GM19099 (cell line): ENCODE measurements around the gene CACHD1.

ENCODE experiments used
- POLR2A ChIP-seq: IDR thresholded peaks from 3 replicates; pipeline ENCODE4 v1.6.1; 2011; ENCODE audit warnings: low read depth; ENCODE audit not compliant: insufficient read length; ENCODE audit errors: extremely low read depth

Gene CACHD1

DNA sequence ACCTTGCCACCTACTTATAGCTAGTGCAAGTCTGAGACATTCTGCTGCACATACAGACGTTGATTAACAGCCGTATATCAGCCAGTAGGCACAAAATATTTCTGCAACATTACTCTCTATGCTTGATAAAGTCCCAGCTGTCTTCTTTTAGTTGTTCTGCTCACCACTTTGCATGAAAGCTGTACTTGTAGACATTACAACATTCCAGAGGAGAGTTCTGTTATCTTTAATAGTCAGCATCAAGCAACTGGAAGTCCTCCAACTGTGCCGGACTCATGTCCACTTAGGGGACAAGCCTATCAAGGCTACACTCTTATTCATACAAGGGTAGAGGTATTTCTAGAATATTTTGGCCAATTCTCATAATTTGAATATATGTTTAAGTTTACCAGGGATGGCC is 50.0 kb downstream of the CACHD1 start:
- TF ChIP-seq POLR2A: no peak

DNA sequence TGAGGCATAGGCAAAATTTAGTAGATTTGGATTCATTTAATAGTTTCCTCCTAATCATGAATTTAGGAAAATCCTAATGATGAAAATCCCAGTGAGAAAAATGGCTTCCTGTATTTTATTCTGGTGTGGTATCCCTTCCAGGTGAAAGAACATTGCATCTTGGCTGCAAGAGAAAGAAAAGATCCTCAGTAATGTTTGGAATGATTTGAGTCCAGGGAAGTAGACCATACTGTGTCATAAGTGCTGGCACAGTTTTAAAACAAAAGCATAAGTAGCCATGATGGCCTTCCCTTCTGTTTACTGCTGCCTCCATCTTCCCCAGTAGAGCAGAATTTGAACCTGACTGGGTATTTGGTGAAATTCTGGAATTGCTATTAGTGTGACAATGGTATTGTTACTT is 52.8 kb downstream of the CACHD1 start:
- no peak for TF ChIP-seq POLR2A

DNA sequence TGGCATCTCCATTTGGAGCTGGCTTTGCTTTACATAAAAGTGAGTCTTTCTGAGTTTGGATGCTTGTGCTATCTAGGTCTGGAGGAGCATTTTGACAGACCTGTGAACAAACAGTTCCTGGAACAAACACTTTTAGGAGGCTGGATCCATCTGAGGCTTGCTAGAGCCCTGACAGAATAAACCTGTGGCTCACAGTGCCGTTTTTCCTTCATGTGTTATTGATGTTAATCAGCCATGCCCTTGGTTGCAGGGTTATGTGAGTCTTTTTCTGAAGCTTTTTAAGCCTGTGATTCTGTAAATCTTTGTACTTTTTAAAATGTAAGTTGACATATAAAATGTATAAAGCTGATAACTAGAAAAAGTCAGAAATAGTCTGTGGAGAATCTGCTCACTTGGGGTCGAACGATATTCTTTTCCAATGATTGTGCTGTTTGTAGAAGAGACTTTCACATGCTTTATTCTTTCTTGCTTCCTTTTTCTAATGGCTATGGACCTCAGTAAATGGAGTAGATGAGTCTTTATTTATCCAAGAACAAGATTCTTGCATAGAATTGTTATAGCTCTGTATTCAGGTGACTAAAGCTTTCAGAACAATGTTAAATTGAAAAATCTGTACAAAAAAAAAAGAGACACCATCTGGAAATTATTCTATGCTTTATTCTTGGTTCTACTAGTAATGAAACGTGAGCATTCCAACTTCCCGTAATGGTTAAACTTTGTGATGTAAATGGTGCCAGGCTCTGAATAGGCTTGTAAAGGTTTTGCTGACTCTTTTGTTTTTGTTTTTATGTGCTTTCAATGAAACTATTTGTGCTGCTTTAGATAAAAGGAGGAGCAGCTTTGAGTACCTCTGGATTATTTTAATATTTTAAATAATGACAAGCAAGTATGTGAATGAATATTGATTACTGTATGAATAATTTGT is 53.7 kb downstream of the CACHD1 start:
- TF ChIP-seq POLR2A: no peak

DNA sequence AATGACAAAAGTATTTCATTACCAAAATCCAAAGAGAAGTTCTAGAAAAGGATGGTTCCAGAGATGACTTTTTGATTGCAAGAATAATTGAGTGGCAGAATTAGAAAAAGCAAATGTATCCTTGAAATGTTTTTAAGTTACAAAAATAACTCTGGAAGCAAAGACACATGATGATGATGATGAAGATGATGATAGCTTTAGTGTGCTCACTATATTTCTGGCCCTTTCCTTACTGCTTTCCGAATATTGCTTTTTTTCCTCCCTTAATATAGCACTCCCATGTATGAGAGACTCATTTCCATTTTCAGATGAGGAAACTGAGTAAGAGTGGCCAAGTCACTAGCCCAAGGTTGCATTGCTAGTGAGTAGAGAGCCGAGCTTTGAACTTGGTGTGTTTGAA is 54.7 kb downstream of the CACHD1 start:
- no peak for TF ChIP-seq POLR2A

DNA sequence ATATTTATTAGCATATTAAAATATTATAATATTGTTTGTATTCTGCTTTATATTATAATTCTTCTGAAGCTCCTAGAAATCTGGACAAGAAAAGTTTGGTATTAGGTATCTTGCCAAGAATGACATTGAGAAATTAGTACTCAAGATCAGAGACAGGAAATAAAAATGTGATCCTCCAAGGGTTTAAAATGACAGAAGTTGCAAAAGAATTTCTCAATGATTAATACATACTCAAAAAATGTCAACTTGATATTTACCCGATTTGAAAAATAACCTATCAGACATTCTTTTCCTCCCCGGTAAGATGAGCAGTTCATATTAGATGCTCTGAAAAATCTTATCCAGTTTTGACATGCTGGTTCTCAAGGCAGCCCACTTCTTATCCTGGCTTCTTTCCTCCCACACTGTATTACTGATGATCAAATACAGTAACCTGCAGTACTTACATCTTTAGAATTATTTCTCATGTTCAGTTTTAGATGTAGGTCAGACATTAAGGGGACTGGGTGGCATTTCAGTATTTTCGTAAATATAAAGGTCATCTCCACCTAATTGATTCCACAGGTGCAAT is 55.3 kb downstream of the CACHD1 start:
- no peak for TF ChIP-seq POLR2A

DNA sequence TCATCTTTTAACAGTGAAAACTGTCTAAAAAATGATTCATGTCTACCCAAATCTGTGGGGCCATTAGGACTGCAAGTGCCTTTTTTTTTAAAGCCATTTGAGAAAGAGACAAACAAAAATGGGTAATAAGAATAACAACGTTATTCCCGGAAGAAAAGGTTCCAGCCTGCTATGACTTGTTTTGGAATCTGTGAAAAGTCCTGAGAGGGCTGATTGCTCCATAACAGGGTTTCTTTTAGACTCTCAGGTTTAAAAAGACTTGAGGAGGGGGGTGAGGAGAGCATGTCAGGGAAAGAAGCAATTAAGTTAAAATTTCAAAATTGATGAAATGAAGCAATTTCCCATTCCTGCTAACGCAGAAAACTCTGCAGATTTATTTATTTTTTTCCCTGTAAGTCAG is 56.4 kb downstream of the CACHD1 start:
- TF ChIP-seq POLR2A: no peak

DNA sequence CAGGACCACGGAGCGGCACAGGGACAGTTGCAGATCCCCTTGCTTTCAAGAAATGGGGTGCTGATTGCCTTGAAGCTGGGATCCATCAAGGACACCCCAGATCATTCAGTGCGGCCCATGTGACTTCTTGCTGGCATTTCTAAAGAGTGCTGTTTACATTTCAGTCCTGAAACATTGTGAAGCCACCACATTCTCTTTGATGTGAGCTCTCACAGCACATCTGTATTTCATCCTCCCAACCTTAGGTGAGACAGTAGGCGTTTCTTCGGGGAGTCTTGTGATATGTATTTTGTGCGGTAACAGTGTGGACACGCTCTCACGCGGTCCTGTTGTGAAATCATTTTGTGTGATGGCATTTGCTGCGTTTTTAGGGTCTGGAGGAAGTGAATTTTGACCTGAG is 57.2 kb downstream of the CACHD1 start:
- TF ChIP-seq POLR2A: no peak

DNA sequence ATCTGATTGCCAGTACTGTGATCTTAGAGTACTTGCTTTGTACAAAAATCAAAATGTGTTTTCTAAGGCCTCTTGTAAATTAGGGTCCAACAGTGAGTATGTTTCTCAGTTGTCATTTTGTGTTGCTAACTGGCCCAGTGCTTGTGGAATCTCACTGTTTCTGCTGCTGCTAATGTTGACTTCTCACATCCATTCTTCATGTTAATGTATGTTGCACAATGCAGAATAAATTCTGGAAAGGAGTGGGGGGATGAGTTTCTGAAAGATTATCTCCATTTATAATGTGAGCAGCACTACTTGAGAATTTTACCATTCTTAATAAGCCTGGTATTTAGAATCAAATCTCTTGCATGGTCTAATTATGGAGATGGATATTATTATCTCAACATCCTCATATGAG is 57.9 kb downstream of the CACHD1 start:
- TF ChIP-seq POLR2A: no peak

DNA sequence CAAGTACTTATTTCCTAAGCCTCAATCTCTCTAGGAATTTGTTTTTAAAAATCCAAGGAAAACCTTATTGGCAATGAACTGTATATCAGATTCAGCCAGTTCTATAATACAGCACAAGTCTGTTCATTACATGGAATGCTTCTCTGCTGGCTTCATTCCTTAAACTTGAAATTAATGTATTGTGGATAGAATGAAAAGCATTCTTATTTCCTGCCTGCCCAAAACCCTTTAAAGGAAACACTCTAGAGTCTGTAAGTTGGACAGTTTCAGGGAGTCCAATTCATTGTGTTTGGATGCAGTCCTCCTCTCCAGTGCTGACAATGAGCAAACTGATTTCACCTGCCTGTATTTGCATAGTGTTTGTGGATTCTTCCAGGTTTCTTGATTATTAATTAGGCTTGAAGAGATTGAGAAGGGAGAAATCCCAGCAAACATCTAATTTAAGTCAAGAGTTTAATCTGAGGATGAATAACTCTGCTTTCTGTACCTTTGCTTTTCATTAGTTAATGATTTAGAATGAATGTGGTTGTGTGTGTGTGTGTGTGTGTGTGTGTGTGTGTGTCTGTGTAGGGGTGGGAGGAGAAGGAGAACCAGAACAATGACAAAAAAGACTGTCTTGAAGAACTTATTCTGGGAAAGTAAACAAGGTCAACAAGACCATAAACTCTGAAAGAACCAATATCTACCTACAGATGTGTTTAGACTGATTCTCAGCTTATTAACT is 61.2 kb downstream of the CACHD1 start:
- TF ChIP-seq POLR2A: no peak

DNA sequence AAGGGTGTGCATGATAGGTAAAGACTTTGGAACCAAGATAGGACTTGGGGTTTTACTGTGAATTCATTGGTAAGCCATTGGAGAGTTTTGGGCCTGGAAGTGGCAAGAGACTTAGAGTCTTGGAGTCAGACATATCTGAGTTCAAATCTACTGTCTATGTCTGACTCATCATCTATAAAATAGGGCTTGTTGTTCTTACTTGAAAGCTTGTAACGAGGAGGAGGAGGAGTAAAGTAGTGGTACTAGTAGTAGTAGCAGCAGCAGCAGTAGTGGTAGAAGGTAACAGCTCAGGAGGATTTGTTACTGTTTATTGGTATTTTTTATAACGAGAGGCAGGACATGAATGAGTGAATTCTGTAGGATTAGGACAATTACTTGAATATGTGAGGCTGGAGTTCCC is 62.7 kb downstream of the CACHD1 start:
- TF ChIP-seq POLR2A: no peak

DNA sequence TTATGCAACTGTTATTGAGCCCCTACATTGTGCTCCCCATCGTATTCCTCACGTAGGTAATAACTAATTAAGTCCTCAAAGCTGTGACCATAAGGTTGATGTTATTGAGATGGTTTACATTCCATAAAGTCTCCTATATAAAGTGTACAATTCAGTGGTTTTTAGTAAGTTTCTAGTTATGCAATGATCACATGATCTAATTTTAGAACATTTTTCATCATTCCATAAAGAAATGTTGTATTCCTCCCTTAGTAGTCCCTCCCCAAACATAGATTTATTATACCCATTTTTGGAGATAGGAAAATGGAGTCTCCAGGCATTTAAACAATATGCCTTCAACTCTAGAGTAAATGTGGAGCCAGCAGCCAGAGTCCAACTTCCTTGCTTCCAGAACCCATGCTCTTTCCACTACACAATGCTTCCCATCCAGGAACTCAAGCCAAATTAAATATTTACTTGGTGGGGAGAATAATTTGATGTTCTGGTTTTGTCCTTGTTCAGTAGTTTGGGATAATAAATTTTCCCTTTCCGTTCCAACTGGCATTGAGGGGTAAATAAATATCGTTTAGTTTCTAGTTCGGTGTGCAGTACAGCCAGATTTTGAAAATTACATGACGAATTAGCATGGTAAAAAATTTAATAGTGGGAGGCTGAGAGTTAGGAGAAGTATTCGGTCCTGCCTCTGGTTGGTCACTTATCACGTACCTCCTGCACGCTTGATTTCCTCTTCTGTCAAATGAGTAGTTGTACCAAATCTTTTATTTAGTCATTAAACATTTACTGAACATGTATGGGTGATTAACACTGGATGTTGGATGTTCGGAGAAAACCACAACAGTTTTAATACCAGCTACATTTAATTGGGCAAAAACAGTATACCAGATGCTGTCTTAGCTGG is 66.3 kb downstream of the CACHD1 start:
- no peak for TF ChIP-seq POLR2A

DNA sequence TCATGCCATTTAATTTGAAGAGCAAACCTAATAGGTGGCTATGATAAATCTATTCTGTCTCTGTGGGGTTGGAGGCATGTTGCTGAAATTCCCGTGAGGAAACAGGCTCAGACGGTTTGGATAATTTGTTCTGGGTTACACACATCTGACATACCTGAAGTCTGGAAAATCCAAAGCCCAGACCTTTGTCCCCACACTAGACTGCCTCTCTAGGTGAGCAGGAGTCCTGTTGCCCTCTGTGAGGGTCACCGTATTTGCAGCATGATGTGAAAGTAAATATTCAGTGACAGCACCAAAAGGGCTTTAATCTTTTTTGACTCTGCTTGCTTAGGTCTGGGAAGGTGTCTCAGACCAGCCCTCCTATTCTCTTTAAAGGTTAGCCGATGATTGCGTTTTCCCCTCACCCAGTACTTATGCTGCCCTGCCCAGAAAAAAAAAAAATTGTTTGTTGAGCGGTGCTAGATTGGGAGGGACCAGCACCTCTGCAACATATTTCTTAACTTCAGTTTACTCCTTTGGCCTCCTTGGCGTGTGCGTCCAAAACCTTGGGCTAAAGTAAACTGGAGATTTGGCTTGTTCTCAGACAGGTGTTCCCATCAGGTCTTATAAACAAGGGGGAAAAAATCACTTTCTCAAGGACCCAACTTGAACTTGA is 67.0 kb downstream of the CACHD1 start:
- no peak for TF ChIP-seq POLR2A

DNA sequence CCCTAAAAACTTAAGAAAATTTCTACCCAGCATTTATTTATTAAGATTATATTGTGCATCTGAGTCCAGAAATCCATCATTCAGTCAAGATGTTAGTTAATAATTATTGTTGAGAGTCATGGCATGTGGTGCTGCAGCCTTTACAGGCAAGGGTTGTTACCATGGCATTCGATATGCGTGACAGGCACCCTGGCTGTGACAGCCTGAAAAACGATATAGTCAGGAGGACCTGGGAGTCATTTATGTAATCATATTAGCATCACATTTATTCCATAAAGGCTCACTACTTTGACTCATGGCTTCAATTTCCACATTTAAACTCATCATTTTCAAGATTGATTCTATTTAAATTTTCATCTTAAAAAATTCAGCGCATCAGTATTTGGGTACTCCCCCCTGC is 68.0 kb downstream of the CACHD1 start:
- TF ChIP-seq POLR2A: no peak

DNA sequence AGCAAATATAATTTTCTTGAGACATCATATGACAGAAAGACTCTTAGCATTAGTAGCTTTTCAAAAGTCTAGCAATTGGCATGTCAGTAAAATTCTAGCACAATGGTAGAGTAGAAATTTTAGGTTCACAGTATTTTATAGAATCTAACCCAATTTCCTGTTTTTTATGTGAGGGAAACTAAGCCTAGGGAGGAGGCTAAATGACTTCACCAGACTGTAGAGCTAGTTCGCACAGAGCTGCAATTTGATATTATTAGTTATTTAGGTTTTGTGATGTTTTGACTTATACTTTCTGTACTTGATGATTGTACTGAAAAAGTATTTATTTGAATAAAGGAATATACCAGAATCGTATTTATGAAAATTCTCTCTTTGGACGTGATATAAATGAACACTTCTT is 68.5 kb downstream of the CACHD1 start:
- TF ChIP-seq POLR2A: no peak

DNA sequence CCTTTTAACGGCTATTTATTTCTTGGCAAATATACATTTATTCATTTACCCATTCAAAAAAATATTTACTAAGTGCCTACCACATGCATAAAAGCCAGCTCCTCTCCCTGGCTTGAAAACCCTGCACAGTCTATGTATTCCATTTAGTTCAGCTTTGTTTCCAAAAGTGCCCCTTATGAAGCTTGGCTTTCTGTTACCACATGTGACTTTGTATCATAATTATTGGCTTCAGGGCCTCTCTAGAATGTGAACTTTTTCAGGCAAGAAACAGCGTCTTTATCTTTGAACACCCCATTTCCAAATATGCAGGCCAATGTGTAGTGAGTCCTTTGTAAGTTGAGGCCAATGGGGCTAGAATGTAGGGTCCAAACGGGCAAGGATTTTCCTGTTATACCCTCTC is 69.4 kb downstream of the CACHD1 start:
- no peak for TF ChIP-seq POLR2A

DNA sequence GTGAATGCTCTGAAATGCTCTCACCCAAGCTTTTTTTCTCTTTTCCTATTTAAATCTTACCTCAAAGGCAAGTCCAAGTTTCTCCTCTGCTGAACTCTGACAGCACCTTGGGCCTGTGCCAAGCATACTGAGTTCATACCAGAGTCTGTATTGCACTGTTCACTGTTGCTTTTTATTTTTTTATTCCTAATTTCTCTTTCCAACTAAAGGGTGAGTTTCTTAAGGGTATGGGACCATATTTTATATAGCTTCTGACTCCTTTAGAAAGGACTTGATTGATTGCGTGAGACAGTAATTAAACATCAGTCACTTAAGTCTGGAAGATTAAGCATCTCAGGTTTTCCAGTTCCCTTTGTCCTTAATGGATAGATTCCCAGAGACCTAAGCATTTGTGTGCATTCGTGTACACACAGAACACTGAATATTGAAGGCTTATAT is 69.9 kb downstream of the CACHD1 start:
- no peak for TF ChIP-seq POLR2A
